Measurements from ENCODE around the gene C12orf57.

- TF ChIP-seq CTCF (optimal IDR thresholded peaks at IDR 0.05 in 1 of 3, IDR thresholded peaks at IDR 0.05 in 1 of 3, conservative IDR thresholded peaks at IDR 0.05 in 1 of 3; ENCODE audit: extremely low read depth in 1 of 3, insufficient read depth in 2 of 3, low read length in 3 of 3): no peak
- TF ChIP-seq EZH2 (IDR thresholded peaks at IDR 0.05; ENCODE audit: low read length): no peak
Observed at GRCh38 chr12:6894321-6894720, 49.5 kb upstream of the C12orf57 start.
